AG04449 (cell line): ENCODE measurements around the gene EXPH5.
A peak's percentile ranks its signal among the peaks of the same experiment; 100 is the strongest.

Source experiments
- CTCF ChIA-PET: fragments of 350-600 bp; formaldehyde crosslinking; extraction: SDS; loops from one replicate; lab custom pipeline; 2021; ENCODE audit warnings: antibody characterized with exemption; lab: Yijun Ruan, JAX
- POLR2A ChIA-PET: fragments of 400-600, 350-600 bp; formaldehyde crosslinking; extraction: SDS; loops from one replicate; lab custom pipeline; 2020; ENCODE audit warnings: antibody characterized with exemption, inconsistent platforms; lab: Yijun Ruan, JAX
- DNase-seq: peaks from one replicate; pipeline ENCODE4 v3.0.0-alpha.2; 2010; ENCODE audit warnings: low read depth, low spot score
- H3K4me3 ChIP-seq: 2 replicates; pipeline ENCODE4 v1.5.1; 2011; ENCODE audit warnings: low read depth, mild to moderate bottlenecking, control low read depth, low read length
- CTCF ChIP-seq: IDR thresholded peaks from one replicate; pipeline ENCODE4 v1.5.1; 2011; ENCODE audit warnings: mild to moderate bottlenecking, moderate library complexity, low read length, control low read depth, inconsistent platforms; ENCODE audit not compliant: insufficient read depth; ENCODE audit errors: missing control alignments

EXPH5 gene

GRCh38 chr11:108472681-108473080 is 120.9 kb downstream of the EXPH5 start:
- ChIA-PET POLR2A (no interaction called here), CTCF (no interaction called here)
- H3K4me3 ChIP-seq, result no peak overlapping the region
- no peak for DNase-seq
- TF ChIP-seq CTCF, result no peak

GRCh38 chr11:108468478-108468864 is 125.1 kb downstream of the EXPH5 start:
- ChIA-PET CTCF (no interaction called here), POLR2A (no interaction called here)
- H3K4me3 ChIP-seq, result no peak overlapping the region
- no peak for TF ChIP-seq CTCF
- DNase-seq, result no peak

GRCh38 chr11:108467091-108467823 is 126.3 kb downstream of the EXPH5 start, which contains the start of gene C11orf65:
C11orf65 (minus strand) TSS chr11:108467529; CDS start chr11:108461559, 5,970 bp downstream.
- peak; percentile 75 for DNase-seq
- ChIA-PET POLR2A (interaction anchor here (1.2 kb wide), 1 partner anchor 198 kb away, joined by 3 read pairs; the partner anchor contains the start of gene DDX10), CTCF (no interaction called here)
- peak within 1 kb of the TSS; percentile 82 for H3K4me3 ChIP-seq
- no peak for TF ChIP-seq CTCF

GRCh38 chr11:108466405-108466804 is 127.2 kb downstream of the EXPH5 start:
- H3K4me3 ChIP-seq, result peak overlapping the region; percentile 82
- POLR2A ChIA-PET, result no interaction called here
- no peak for TF ChIP-seq CTCF
- CTCF ChIA-PET, result no interaction called here
- no peak for DNase-seq
